Stimulated activated CD8-positive, alpha-beta memory T cell treated with anti-CD3 and anti-CD28 coated beads, Interleukin-12 subunit alpha, Interleukin-12 subunit beta, amount 100 ng/mL, for 1 hour (primary cell): ENCODE data around the gene PHLDA2.
A peak's percentile ranks its signal among the peaks of the same experiment; 100 is the strongest.
"Not testable (repeated sequence)": the region's sequence is repeated elsewhere in the genome, so short reads cannot be mapped to it uniquely, and the experiment has no call there.

Experiments
- DNase-seq: peaks from one replicate; pipeline ENCODE4 v3.0.0-alpha.2; 2020; ENCODE audit warnings: low read depth

The PHLDA2 gene

DNA sequence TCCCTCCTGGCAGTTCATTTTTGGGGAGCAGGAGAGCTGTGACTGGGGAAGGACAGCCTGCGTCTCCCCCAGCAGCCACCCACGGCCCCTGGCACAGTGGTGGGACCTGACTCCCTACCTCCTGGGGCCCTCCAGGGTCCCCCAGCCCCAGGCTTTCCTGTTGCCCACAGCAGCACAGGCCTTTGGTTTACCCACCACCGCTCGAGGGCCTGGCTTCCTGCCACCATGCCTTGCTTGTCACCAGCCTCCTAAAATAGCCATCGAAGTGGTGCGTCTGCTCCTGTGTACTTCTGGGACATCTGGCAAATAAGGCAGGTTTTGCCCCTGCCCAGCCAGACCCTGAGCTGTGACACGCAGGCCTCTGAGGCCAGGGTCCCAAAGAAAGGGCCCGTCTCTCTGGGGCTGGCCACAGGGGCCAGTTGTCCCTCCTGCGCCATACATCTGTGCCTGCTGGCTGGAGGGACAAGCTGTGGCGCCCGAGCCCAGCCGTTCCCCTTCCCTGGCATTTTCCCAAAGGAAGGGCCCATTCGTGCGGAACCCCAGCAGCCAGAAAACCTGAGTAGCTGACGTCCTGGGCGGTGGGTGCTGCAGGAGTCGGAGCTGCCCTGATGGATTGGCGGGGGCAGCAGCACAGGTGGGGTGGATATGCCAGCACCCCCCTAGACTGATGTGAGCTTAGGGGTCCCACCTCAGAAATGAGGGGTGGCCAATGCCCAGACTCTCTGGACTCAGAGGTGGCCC, 14.6 kb downstream of the PHLDA2 start:
- no peak for DNase-seq

- DNase-seq = no peak
Measured at GRCh38 chr11:2913776-2914175, 15.4 kb downstream of the PHLDA2 start.

- no peak for DNase-seq
Measured at GRCh38 chr11:2913019-2913431, 16.2 kb downstream of the PHLDA2 start.

DNA sequence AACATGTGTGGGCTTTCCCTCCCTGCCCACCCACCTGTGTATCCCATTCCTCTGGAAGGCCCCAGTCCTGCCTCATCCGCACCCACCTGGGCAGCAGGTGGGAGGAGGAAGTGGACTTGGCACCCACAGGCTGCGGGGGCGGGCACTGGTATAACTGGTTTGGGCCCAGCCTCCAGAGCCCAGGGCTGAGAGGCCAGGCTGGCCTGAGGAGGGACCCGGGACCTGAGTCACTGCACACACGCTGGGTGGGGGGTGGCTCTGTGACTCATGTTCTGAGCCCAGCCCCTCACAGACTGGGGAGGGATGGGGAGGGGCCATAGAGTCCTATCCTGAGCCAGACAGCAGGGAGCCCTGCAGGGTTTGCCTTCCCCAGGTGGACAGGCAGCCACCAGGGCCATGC, 16.7 kb downstream of the PHLDA2 start:
- no peak for DNase-seq

GRCh38 chr11:2911785-2912391, 17.3 kb downstream of the PHLDA2 start:
- DNase-seq = no peak

- no peak for DNase-seq
Measured at GRCh38 chr11:2911088-2911784, 18.0 kb downstream of the PHLDA2 start.

DNA sequence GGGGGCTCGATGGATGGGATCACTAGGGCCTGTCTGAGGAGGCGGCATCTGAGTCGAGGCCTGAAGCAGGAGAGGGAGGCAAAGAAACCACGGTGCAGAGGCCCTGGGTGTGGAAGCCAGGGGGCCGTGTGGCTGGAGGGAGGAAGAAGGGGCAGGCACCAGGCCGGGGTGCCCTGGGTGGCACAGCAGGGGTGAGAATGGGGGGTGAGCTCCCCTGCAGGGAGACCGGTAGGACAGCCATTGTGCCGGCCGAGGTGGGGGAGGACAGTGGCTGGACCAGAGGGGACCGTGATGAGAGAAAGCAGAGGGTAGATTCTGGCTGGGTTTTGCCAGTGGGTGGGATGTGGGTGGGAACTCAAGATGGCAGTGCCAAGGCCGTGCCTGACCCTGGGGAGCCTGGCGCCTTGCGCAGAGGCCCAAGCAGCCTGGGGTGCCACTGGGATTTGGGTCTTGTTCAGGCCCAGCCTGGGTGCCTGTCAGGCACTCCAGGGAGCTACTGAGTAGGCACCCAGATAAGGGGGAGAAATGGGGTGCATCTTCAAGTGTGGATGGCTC, 18.7 kb downstream of the PHLDA2 start:
- DNase-seq = no peak

DNA sequence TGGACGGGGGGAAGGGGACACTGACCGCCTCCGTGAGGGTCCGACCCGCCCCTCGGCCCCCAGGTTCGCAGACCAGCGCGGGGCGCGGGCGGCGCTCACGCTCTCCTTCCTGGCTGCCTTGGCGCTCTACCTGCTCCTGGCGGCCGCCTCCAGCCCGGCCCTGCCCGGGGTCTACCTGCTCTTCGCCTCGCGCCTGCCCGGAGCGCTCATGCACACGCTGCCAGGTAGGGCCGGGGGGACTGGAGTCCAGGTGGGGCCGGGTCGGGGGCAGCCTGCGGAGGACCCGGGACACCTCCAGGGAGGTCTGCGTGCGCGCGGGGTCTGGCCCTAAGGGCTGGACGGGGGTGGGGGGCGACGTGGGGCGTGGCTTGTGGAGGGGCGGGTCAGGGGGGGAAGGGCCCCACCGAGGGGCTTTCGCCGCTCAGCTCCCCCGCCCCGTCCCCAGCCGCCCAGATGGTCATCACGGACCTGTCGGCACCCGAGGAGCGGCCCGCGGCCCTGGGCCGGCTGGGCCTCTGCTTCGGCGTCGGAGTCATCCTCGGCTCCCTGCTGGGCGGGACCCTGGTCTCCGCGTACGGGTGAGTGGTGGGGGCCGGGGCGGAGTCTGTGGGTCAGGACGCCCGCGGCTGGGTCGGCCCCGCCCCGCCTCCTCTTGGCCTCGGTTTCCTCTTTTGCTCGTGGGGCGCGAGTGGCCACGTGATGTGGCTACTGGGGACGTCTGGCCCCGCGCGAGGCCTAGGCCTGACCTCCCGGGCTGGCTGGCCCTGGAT, 19.9 kb downstream of the PHLDA2 start:
- no peak for DNase-seq

- no peak for DNase-seq
Measured at GRCh38 chr11:2908130-2908529, 21.1 kb downstream of the PHLDA2 start.

GRCh38 chr11:2905299-2905698, 23.9 kb downstream of the PHLDA2 start:
- not testable (repeated sequence) for DNase-seq

DNA sequence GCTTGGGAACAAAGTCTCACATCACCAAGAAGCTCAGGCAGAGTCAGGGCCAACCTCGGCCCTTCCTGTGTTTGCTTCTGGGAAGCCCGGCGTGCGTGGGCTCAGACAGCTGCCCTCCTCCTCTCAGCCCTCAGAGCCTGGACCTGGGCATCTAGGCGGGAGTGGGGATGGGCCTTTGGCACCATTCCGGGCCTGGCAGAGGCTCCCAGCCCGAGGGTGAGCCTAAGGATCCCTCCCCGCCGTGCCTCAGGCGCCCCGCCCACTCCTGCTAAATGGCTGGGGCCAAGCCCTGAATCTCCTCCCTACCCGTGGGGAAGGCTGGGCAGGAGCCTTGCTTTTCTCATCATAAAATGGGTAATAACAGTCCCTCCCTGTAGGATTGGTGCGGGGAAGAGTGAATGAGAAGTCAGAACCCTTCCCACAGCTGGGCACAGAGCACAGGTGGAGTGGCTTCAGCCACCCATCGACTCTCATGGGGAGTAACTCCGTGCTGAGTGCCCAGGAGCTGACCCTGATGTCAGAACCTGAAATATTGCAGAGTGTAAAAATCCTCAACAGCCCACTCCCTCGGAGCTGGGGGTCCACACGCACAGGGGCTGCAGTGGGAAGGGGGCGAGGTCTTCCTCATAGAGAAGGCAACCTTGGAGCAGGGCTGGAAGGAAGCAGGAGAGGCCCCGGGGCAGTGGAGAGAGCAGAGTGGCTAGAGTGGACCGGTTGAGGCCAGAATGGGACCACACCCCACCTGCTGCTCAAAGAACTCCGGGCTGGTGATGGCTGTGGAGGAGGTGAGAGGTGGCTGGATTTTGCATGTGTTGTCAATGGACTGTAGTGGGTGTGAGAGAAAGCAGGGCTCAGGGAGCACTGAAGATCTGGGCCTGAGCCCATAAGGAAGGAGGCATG, 24.8 kb downstream of the PHLDA2 start:
- no peak for DNase-seq

DNA sequence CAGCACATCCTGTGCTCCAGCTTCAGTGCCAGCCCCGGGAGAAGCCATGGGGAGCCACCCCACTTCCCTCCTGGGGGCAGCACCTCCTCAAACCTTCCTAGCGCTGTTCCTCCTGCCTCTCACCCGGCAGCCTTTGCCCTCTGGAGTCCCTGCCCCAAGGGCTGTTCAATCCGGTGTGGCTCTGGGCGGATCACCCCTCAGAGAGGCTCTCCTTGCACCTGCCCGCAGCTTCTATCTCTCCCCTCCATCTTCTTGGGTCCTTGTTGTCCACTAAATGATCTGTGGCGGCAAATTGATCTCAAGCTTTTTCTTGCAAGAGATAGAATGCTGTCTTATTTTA, 25.6 kb downstream of the PHLDA2 start:
- no peak for DNase-seq

GRCh38 chr11:2902784-2903671, 26.2 kb downstream of the PHLDA2 start:
- no peak for DNase-seq

DNA sequence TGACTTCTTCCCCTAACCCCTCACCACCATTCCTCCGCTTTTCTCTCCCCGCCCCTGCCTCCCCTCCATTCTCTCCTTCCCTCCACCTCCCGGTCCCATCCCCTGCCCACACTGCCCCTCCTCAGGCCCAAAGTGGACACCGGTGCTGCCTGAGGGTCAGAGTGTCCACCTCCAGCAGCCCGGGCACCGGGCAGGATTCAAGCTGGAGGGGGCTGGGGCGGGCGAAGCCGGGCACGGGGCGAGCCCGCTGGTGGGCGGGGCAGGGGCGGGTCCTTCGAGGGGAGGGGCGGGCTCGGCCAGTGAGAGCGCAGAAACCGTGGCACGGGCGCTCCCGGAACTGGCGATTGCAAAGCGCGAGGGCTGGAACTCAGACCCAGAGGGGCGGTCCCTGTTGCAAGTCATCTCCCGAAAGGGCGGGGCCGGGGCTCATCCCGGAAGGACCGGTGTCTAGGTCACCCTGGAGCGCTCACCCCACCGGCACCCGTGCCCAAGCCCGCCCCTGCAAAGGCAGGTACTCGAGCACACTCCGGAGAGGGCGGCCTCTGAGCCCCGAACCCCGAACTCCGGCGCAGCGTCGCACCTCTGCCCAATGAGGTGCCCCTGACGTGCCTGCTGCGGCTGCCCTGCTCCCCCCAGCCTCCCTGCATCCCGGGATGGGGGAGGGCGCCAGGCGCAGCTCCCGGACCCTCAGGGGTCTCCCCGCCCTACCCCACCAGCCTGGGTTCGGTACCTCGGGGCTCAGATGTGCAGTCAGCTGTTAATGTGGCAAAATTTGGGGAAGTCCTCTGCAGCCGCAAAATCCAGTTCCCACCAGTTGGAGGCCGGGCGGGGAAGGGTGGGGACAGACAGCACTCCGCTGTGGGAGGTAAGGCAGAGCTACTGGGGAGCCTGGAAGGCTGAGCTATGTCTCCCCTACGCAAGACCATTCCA, 27.1 kb downstream of the PHLDA2 start:
- DNase-seq = peak; percentile 81

DNA sequence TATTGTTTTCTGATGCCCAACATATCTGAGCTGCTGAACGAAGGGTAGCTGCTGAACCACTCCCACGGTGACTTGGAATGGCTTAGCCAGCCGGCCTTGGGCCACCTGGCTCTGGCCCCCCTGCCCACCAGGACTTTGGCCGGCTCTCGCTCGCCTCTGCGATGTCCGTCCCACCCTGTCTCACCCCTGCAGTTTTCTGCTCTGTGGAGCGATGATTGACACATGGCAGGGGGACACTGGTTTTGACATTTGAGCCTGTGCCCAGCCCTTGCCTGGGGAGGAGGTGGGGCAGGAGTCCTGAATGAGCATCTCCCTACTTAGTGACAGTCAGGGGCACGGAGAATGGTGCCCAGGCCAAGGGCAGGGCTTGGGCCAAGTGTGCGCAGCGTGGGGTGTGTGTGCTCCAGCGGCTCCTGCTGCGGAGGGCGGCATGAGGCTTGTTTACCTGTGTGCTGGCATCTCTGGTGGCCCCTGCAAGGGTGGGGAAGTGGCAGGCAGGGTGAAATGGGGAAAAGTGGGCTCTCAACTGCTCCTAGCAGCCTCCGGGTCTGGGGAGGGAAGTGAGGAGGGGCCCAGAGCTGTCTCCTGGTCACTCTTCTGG, 27.9 kb downstream of the PHLDA2 start:
- DNase-seq = no peak

GRCh38 chr11:2899080-2899783, 30.0 kb downstream of the PHLDA2 start:
- no peak for DNase-seq

GRCh38 chr11:2898366-2899079, 30.7 kb downstream of the PHLDA2 start:
- peak; percentile 46 for DNase-seq
